Left lung (tissue), 10 donors: ENCODE results near the gene CROCC2. TPM values are rescaled to one million over a fixed set of nuclear protein-coding genes. Genes with fewer than 3 reads are reported as not detected.

ENCODE experiments used
- ATAC-seq: fragments of 200-7000 bp; cut with Tn5 transposase; one replicate; pipeline ENCODE4 v1.9.1; 2020; ENCODE audit warnings: moderate library complexity
- DNase-seq, 4 donors: peaks; one replicate each; pipeline ENCODE4 v3.0.0-alpha.2; 2013 to 2020
- H3K27ac ChIP-seq, 2 donors: fragments of 200-600 bp; sonication (generic) in 1 of 2; one replicate each; pipeline versions ENCODE4 v1.5.0 to v1.8.0; 2020 to 2021
- H3K27me3 ChIP-seq, 2 donors: fragments of 200-600 bp; sonication (generic) in 1 of 2; one replicate each; pipeline versions ENCODE4 v1.5.0 to v1.8.0; 2020 to 2021
- H3K36me3 ChIP-seq, 2 donors: fragments of 200-600 bp; sonication (generic) in 1 of 2; one replicate each; pipeline versions ENCODE4 v1.5.0 to v1.8.0; 2020 to 2021
- H3K4me1 ChIP-seq, 2 donors: fragments of 200-600 bp; one replicate each; pipeline ENCODE4 v1.8.0; 2021
- H3K4me3 ChIP-seq, 2 donors: fragments of 200-600 bp; sonication (generic) in 1 of 2; one replicate each; pipeline versions ENCODE4 v1.5.0 to v1.8.0; 2020 to 2021; ENCODE audit warnings: mild to moderate bottlenecking in 1 of 2
- H3K9me3 ChIP-seq, 2 donors: fragments of 200-600 bp; sonication (generic) in 1 of 2; one replicate each; pipeline versions ENCODE4 v1.5.0 to v1.8.0; 2020 to 2021
- intact Hi-C, 2 donors: fragments of 100-400 bp; cut with DNase I; formaldehyde crosslinking; loops; one replicate each; pipeline versions ENCODE4 v1.11.2 to v1.14.2; 2022
- polyA plus RNA-seq, 6 donors: library from polyadenylated mRNA; unstranded; fragments of 120-200 nt; gene quantifications; one replicate each; pipeline ENCODE4 v1.2.1, GENCODE V29; 2013; ENCODE audit not compliant: insufficient read length in 6 of 6
- total RNA-seq, 2 donors: library from RNA; stranded (reverse); fragmentation: NEBNext Ultra II Directional; extraction: Animal tissue kit (Norgen Biotek cat#: 25700); gene quantifications; one replicate each; pipeline ENCODE4 v1.2.1, GENCODE V29; 2021
- TF ChIP-seq, protein P1 (sequence below), 2 donors: fragments of 200-600 bp; sonication (generic) in 1 of 2; IDR thresholded peaks; one replicate each; pipeline versions ENCODE4 v1.5.0 to v1.8.0; 2021; ENCODE audit warnings: antibody characterized with exemption in 2 of 2
- donor health status: DM: no; HTN: yes; CAD: no.
- donor health status: DM: no; HTN: no; CAD: no.

Gene CROCC2
- total and polyA plus RNA-seq, 8 donors, result 0.32 to 4.4 (median 2.3) TPM

DNA sequence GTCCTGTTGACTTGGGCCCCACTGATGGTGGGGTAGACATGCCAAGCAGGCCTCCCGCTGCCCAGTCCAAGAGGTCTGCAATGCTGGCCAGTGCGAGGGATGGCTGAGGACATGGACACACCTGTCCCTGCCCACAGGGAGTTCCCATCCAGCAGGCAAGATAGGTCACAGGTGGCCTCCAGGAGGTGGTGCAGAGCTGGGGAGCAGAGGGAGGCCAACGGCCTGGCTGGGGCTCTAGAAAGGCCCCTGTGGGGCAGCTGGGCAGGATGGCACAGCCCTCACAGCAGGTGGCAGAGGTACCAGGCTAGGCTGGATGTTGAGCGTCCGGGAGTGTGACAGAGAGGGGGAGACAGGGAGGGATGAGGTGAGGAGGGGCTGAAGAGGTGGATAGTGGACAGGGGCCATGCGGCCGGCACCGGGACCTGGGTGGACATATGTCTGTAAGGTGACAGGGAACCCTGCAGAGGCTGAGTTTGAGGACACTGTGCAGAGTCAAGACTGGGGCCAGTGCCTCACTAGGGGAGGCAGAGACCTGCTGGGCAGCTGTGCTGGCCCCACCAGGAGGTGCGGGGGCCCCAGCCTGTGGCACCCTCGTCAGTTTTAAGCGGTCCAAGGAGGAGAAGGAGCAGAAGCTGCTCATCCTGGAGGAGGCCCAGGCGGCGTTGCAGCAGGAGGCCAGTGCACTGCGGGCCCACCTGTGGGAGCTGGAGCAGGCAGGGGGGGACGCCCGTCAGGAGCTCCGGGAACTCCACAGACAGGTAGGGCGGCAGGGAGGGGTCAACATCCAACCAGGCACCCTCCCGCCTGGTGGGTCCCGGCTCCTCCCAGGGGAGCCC is 58.0 kb downstream of the CROCC2 start:
- intact Hi-C loops, result no loop called here
- TF ChIP-seq, protein P1, sequence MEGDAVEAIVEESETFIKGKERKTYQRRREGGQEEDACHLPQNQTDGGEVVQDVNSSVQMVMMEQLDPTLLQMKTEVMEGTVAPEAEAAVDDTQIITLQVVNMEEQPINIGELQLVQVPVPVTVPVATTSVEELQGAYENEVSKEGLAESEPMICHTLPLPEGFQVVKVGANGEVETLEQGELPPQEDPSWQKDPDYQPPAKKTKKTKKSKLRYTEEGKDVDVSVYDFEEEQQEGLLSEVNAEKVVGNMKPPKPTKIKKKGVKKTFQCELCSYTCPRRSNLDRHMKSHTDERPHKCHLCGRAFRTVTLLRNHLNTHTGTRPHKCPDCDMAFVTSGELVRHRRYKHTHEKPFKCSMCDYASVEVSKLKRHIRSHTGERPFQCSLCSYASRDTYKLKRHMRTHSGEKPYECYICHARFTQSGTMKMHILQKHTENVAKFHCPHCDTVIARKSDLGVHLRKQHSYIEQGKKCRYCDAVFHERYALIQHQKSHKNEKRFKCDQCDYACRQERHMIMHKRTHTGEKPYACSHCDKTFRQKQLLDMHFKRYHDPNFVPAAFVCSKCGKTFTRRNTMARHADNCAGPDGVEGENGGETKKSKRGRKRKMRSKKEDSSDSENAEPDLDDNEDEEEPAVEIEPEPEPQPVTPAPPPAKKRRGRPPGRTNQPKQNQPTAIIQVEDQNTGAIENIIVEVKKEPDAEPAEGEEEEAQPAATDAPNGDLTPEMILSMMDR (IDR thresholded peaks at IDR 0.05), result no peak
- DNase-seq, result peak in 2 of 4 donors; percentile 32 to 74

DNA sequence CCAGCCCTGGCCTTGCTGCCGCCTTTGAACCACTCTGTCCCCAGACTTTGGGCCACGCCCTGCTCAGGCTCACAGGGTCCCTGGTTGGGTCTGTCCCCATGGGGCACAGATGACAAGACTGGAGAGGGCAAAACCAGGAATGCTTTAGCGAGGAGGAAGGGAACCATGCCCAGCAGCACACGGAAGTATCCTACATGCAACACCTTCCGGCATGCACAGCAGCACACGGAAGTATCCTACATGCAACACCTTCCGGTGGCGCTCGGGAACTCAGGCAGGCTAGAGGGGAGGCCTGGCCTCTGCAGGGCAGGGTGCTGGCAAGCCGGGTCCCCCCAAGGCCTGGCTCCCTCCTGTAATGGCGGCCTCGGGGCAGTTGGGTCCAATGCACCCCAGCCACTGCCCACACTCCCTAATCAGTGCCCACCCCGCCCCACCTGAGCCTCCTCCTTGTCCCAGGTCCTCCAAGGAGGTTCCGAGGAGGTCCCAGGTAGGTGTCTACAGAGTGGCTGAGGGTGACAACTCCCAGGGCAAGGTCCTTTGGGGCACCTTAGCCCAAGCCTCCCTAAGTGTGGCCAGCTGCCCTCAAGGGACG is 58.7 kb downstream of the CROCC2 start:
- H3K27ac ChIP-seq, result no peak overlapping the region

More for the DNA sequence above, 58.0 kb downstream of the CROCC2 start:
- Histone ChIP-seq H3K4me3 (no peak overlapping the region), H3K36me3 (no peaks in the 10 kb centered on the region), H3K27ac (no peak overlapping the region), H3K4me1 (peaks cover 0 to 27% of the 10 kb centered on the region in 2 donors), H3K9me3 (no peaks in the 10 kb centered on the region), H3K27me3 (no peaks in the 10 kb centered on the region)
- ATAC-seq, result no peak

DNA sequence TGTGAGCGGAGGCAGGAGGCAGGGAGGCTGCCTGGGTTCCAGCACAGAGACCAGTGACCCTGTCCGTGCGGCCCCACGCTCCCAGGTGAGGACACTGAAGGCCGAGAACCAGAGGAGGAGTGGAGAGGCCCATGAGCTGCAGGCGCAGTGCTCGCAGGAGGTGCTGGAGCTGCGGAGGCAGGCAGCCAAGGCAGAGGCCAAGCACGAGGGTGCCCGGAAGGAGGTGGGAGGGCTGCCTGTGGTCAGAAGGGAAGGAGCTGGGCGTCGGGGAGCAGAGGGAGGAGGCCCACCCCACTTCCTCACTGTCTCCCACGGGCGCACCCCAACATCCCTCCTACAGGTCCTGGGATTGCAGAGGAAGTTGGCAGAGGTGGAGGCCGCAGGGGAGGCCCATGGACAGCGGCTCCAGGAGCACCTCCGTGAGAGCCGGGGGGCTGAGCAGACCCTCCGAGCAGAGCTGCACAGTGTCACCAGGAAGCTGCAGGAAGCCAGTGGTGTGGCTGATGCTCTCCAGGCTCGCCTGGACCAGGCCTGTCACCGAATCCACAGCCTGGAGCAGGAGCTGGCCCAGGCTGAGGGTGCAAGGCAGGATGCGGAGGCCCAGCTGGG is 59.3 kb downstream of the CROCC2 start:
- intact Hi-C loops, result no loop called here
- Histone ChIP-seq H3K4me3 (no peak overlapping the region), H3K27ac (no peak overlapping the region), H3K27me3 (no peaks in the 10 kb centered on the region), H3K36me3 (no peaks in the 10 kb centered on the region), H3K9me3 (no peaks in the 10 kb centered on the region), H3K4me1 (peaks cover 0 to 17% of the 10 kb centered on the region in 2 donors)
- TF ChIP-seq, protein P1 (IDR thresholded peaks at IDR 0.05), result no peak
- DNase-seq (peak in 2 of 4 donors; percentile 65 to 75), ATAC-seq (no peak)

More for the DNA sequence above, 58.7 kb downstream of the CROCC2 start:
- TF ChIP-seq, protein P1 (IDR thresholded peaks at IDR 0.05), result no peak
- Histone ChIP-seq H3K4me1 (peaks cover 0 to 23% of the 10 kb centered on the region in 2 donors), H3K4me3 (no peak overlapping the region), H3K27me3 (no peaks in the 10 kb centered on the region), H3K36me3 (no peaks in the 10 kb centered on the region), H3K9me3 (no peaks in the 10 kb centered on the region)
- DNase-seq (peak in 2 of 4 donors; percentile 27 to 74), ATAC-seq (no peak)
- intact Hi-C loops, result no loop called here

DNA sequence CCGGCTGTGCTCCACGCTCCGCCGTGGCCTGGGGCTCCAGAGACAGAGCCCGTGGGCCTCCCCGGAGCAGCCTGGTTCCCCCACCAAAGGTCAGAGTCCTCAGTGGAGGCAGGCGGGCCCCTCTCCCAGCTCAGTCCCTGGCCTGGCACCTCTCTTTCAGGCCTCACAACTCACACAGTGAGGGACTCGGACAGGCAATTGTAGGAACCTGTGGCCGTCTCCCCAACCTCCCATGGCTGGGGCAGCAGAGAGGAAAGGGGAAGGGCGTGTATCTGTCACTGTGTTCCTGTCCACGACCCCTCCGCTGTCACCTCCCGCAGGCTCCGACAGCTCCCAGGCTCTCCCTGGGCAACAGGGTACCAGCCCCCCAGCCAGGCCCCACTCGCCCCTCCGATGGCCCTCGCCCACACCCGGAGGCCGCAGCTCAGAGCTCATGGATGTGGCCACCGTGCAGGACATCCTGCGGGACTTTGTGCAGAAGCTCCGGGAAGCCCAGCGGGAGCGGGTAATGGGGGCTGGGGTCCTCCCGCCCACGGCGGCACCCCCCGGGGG is 59.8 kb downstream of the CROCC2 start:
- Histone ChIP-seq H3K27ac (no peak overlapping the region), H3K4me1 (peaks cover 0 to 13% of the 10 kb centered on the region in 2 donors), H3K4me3 (no peak overlapping the region), H3K36me3 (no peaks in the 10 kb centered on the region), H3K9me3 (no peaks in the 10 kb centered on the region), H3K27me3 (no peaks in the 10 kb centered on the region)
- ATAC-seq (no peak), DNase-seq (peak in 1 of 4 donors; percentile 33)
- intact Hi-C loops, result no loop called here
- TF ChIP-seq, protein P1 (IDR thresholded peaks at IDR 0.05), result no peak
